Measurements from ENCODE around the gene ZMYM3.

Gene ZMYM3

DNA sequence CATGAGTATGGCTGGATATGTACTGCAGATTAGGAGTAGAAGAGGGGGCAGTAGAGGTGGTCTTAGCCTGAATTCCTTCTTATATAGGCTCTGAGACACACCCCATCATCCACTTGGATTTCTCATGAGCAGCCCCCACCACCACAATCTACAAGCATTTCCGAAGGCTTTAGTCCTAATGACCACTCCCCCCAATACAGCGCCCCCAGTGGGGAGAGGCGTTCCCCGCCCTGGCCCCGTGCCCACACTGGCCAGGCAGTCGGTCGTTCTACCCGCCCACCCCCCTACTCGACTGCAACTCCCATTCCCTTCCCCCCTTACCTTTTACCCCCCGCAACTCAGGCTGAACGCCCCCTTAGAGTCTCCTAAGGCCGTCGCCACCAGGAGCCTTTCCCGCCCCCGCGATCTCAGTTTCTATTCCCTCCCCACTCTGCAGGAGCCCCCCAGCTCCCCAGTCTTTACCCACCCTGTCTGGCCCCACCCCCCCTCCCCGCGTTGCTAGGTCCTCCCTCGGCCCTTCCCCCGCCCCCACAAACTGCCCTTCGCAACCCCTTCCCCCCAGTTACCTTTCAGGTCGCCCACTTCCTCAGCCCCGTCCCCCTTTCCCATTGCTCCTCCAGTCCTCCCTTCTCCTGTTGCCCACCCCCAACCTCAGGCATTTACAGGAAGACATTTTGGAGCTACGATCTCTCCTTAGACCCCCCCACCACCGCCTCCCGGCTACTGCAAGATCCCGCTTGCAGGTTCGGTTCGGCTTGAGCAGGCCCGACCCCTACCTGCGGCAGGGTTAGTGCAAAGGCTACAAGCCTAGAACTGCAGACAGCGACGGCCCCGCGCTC lies 468 bp downstream of the ZMYM3 start:
- DNase-seq (ENCODE audit: low spot score), result peak; percentile 52

- DNase-seq (ENCODE audit: low spot score), result no peak
Observed at GRCh38 chrX:71252221-71252620, 1.7 kb downstream of the ZMYM3 start.

- DNase-seq (ENCODE audit: low spot score), result no peak
Observed at GRCh38 chrX:71251466-71251973, 2.4 kb downstream of the ZMYM3 start.

GRCh38 chrX:71250841-71251240 lies 3.1 kb downstream of the ZMYM3 start:
- no peak for DNase-seq (ENCODE audit: low spot score)

DNA sequence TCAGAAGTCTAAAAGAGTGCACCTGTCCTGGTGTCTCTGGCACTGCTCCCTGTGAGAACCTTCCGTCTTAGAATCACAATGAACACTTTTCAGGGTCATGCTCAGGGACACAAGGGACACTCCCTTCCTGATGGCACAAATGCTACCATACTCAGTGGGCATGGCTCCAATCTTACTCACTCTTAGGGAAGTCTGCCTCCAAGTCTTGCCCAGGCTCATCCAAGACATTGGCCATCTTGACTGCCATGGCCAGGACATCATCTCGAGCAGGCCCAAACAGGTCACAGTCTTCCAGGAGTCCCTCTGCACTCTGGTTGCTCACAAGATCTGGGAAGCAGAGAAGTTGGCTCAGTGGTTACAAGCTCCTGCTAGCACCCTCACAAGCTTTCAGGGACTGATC lies 8.8 kb downstream of the ZMYM3 start:
- DNase-seq (ENCODE audit: low spot score), result no peak

- no peak for DNase-seq (ENCODE audit: low spot score)
Observed at GRCh38 chrX:71244359-71245128, 9.4 kb downstream of the ZMYM3 start.

GRCh38 chrX:71241301-71241700 lies 12.6 kb downstream of the ZMYM3 start:
- no peak for DNase-seq (ENCODE audit: low spot score)

- DNase-seq (ENCODE audit: low spot score), result no peak
Observed at GRCh38 chrX:71239781-71240180, 14.2 kb downstream of the ZMYM3 start.

GRCh38 chrX:71236836-71237235 lies 17.1 kb downstream of the ZMYM3 start:
- no peak for DNase-seq (ENCODE audit: low spot score)

GRCh38 chrX:71235482-71235881 lies 18.5 kb downstream of the ZMYM3 start:
- no peak for DNase-seq (ENCODE audit: low spot score)

GRCh38 chrX:71228063-71228642 lies 25.8 kb downstream of the ZMYM3 start:
- no peak for DNase-seq (ENCODE audit: low spot score)

DNA sequence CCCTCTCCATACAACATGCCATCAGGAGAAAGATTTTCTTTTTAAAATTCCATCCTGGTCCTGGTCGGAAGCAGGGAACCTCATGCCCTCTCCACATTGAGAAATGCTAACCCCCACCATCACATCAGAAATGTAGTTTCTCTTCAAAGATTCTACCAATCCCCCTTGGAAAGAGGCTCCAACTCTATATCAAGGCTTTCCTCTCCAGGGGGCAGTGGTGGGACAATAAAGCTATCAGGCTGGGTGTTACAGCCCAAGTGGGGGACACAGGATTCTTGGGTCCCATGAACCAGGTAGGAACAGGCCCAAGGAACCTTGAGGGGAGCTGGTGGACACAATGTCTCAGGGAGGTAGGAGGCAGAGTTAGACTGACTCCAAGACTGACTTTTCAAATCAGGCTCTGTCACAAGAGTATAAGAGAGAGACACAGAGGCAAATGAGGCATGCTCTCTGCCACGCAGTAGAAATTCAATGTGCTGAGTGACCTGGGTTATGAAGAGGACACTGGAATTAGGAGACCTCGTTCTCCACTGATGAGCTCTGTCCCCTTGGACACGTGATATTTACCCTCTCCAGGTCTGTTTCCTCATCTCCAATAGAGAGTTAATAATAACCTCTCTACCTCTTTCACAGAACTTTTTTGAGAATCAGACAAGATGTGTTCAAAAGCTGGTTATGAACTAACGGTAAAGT lies 26.4 kb downstream of the ZMYM3 start:
- no peak for DNase-seq (ENCODE audit: low spot score)

DNA sequence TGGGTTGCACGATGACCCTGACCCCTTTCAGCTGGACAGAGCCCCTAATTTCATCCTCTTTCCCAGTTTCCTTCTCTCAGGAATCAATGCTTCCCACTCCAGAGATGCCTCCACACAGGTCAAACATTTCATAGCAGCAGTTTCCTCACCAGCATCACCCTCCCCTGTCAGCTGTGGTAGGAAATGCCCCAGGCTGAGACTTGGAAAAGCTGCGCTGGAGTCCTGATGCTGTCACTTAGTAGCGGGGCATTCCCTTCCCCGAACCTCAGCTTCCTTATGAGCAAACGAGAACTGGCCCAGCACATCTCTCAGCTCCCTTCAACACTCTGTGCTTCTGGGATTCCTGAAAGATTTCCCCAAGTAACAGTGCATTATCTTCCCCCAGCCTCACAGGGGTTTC lies 28.3 kb downstream of the ZMYM3 start:
- no peak for DNase-seq (ENCODE audit: low spot score)

DNA sequence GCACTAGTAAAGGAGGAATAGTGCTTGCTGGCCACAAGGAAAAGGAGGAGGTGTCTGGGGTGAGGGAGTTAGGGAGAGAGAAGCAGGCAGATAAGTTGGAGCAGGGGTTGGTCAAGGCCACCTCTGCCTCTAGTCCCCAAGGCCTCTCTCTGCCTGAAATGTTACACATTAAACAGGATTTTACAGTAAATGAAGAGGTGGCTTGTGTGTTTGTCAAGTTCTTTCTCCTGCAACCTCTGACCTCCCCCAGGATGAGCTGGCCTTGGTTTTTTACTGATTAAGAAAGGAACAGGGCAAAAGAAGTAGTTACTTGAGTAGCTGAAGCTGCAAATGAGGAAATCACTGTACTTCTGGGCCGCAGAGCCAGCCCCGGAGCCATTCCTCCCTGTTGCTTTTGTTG lies 28.9 kb downstream of the ZMYM3 start:
- no peak for DNase-seq (ENCODE audit: low spot score)

GRCh38 chrX:71224098-71224708 lies 29.7 kb downstream of the ZMYM3 start:
- DNase-seq (ENCODE audit: low spot score), result no peak

DNA sequence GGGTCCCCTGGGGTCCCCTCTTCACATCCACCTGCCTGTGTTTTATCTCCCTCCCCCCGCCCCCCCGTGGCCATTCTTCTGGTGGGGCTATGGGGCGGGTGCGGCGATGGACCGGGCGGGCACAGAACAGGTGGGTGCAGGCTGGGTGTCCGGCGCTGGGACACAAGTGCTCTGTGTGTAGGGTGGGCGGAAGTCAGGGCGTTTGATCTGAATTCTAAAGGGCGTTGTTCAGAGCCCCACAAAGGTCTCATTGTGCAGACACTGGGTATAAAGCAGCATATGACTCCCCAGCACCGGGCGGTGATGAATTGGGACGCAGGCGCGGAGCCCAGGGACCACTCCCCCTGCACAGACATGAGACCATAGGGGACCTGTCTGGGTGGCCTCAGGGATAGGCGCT lies 31.0 kb downstream of the ZMYM3 start, which contains the start of gene GJB1:
Gene GJB1 (plus strand): TSS at position 296 of the 400 bp plus-strand sequence. CDS start 484 bp downstream, outside the sequence.
- DNase-seq (ENCODE audit: low spot score), result no peak

DNA sequence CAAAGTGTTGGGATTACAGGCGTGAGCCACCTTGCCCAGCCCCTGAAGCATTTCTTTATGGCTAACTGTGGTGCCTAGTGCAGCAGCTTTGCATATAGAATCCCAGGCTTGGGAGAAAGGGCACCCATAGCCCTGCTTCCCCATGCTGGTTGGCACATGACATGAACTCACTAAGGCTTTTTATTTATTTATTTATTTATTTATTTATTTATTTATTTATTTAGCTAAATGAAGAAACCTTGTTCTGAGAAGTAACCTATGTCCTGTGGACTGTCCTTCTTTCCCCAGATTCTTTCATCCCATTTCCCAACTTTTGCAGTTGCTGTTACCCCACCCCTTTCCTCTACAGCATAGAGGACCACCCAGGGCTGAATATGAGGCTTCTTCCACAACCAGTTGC lies 32.8 kb downstream of the ZMYM3 start:
- DNase-seq (ENCODE audit: low spot score), result no peak

- DNase-seq (ENCODE audit: low spot score), result no peak
Observed at GRCh38 chrX:71217298-71217697, 36.6 kb downstream of the ZMYM3 start.

DNA sequence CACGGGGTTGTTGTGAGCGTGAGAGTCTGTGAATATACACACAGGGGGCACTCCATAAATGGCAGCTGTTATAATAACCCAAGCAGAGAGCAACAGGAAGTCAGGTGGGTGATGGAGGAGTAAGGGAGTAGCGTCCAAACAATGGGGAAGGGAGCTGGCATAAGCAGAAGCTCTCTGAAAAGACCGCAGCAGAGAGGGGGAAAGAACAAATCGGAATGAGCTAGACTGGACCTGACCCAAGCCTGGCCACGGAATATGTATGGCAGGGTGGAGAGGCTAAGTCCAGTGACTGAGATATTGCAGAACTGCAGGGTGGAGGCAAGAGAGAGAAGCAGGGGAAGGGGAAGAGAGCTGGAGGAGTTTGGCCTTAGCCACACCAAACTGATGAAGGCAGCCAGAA lies 37.5 kb downstream of the ZMYM3 start:
- DNase-seq (ENCODE audit: low spot score), result no peak

GRCh38 chrX:71215338-71215912 lies 38.5 kb downstream of the ZMYM3 start:
- DNase-seq (ENCODE audit: low spot score), result no peak

DNA sequence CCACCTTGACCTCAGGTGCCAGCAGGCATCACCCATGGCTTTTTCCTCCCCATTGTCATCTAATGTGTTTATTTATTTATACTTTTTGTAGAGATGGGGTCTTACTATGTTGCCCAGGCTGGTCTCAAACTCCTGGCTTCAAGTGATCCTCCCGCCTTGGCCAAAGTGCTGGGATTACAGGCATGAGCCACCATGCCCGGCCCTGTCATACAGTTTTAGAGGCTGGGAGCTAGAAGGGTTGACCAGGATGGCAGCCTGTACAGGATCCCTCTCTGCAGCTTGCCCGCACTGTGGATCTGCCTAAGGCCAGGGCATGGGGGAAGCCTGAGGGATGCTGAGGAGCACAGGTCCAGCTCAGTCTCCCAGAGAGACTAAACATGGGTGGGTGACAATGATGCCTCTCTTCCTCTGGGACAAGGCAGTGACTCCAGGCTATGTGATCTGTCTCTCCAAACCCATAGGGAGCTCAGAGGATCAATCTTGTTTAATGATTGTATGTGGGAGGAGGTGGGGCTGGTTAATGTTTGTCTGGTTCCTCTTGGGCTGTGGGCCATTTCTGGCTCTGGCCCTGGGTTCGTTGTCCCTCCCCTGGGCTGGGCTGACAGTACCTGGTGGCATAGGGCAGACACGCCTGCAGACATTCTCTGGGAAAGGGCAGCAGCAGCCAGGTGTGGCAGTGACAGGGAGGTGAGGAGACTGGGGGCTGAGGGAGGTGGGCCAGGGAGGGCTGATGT lies 39.2 kb downstream of the ZMYM3 start:
- DNase-seq (ENCODE audit: low spot score), result no peak
